COLO829 (cell line): Measurements from ENCODE around the gene MX1.

Source experiments
- DNase-seq: peaks from one replicate; pipeline ENCODE4 v3.0.0; 2012; ENCODE audit warnings: low spot score

MX1 gene

GRCh38 chr21:41432562-41433460, 6.8 kb downstream of the MX1 start:
- DNase-seq: no peak

- DNase-seq: no peak
These were observed 7.5 kb downstream of the MX1 start for GRCh38 chr21:41433566-41433965.

GRCh38 chr21:41435706-41436105, 9.7 kb downstream of the MX1 start:
- no peak for DNase-seq

GRCh38 chr21:41437729-41438128, 11.7 kb downstream of the MX1 start:
- no peak for DNase-seq

DNA sequence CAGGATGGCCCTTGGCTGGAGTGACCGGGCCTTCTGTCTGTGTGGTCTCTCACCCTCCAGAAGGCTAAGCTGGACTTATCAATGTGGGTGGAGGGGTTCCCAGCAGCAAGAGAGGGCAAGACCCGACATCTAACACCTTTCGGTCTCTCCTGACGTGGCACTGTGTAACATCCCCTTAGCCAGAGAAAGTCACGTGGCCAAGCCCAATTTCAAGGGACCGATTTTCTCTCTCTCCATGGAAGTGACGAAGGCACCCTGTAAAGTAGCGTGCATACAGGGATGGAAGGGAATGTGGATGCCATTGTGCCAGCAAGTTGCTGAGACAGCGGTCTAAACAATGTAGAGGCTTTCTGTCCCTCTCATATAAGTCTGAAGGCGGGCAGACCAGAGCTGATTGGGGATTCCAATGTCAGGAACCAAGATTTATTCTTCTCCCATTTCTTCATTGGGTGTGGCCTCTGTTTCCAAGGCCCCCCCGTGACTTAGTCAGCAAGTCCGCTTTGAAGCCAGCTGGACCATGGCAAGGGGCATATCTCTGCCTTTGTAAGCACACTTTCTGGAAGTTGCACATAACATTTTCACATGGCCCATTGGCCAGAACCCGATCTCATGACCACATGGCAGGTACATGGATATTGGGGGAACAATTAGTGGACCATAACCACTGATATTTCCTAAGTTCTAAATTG, 12.5 kb downstream of the MX1 start:
- DNase-seq: no peak

GRCh38 chr21:41439248-41439647, 13.2 kb downstream of the MX1 start:
- DNase-seq: no peak

DNA sequence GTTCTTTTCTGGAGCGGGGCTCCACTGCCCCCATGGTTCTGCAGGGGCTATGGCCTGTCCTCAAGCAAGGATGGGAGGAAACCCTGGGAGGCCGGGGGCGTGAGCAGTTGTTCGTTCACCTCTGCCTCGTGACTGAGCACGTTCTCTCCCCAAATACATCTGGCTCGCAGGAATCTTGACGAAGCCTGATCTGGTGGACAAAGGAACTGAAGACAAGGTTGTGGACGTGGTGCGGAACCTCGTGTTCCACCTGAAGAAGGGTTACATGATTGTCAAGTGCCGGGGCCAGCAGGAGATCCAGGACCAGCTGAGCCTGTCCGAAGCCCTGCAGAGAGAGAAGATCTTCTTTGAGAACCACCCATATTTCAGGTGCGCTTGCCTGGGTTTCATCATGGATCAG, 15.5 kb downstream of the MX1 start:
- DNase-seq: no peak

- DNase-seq: no peak
These were observed 16.6 kb downstream of the MX1 start for GRCh38 chr21:41442481-41443186.

GRCh38 chr21:41443562-41443961, 17.5 kb downstream of the MX1 start:
- DNase-seq: no peak

DNA sequence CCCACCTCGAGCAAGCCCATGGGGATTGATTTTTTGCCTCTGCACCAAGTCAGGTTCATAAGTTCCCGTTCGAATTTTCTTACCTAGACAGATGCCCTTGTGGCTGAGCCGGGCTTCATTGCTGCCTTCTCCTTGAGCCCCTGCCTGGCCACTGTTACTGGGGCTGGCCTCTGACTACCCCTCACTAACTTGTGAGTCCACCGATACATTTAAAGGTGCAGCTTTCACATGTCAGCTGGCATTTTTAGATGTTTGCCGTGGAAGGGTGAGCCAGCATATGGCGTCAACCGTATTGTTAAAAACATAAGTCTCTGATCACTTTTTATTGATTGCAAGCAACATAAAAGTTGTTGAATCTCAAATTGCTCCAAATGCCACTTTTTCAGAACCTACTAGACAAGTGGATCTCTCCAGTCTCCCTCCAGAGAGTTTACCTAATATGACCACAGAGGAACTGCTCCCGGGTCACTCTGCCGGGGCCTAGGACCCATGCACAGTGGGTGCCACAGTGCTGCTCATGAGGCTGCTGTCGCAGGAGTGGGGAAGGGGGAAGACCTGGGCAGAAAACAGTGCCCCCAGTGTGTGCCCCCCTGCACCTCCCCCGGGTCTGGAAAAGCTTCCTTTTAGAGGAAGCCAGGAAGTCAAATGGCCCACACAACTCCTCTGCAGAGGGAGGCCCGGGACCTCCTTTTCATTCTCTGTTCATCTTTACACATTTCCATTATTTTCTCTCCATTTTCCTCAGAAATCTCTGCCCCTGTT, 18.8 kb downstream of the MX1 start:
- DNase-seq: no peak

GRCh38 chr21:41445465-41445862, 19.4 kb downstream of the MX1 start:
- DNase-seq: no peak

DNA sequence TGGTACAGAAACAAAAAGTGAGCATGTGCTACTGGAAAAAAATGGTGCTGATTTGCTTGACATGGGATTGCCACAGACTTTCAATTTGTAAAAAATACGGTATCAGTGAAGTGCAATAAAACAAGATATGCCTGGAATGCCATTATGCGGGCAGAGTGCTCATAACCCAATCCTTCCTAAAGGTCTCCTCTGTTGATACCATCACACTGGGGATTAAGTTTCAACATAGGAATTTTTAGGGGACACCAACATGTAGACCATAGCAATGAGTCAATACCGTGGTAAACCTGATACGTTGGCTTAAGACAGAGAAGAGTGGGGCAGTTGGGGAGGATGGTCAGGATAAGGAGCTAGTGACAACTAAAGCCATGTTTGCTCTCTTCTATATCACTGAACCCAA, 20.5 kb downstream of the MX1 start:
- no peak for DNase-seq

DNA sequence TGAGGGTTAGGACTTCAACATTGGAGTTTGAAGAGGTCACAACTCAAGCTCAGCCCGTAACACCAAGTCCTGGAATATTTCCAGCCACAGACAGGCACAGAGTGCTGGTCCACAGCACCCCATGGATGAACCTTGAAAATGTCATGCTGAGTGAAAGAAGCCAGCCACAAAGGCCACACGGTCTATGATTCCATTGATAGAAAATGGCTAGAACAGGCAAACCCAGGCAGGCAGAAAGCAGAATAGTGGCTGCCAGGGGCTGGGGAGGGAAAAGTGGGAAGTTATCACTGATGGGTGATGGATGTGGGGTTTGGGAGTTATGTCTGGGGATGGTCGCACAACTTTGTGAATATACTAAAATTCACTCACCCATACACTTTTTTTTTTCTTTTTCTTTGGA, 21.3 kb downstream of the MX1 start:
- no peak for DNase-seq

DNA sequence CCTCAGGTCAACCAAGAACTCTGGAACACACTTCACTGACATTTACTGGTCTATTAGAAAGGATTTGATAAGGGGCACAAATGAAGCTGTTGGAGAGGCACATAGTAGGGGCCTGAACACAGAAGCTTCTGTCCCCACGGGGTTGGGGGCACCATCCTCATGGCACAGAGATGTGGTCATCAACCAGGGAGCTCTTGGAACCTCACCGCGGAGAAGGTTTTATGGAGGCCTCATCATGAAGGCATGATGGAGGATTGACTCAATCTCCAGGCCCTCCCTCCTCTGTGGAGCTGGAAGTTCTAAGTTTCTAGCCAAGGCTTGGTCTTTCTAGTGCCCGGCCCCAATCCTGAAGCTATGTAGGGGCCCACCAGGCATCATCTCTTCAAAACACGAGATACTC, 23.6 kb downstream of the MX1 start:
- no peak for DNase-seq

- no peak for DNase-seq
These were observed 26.0 kb downstream of the MX1 start for GRCh38 chr21:41451753-41452676.

GRCh38 chr21:41453198-41453597, 27.2 kb downstream of the MX1 start:
- no peak for DNase-seq

DNA sequence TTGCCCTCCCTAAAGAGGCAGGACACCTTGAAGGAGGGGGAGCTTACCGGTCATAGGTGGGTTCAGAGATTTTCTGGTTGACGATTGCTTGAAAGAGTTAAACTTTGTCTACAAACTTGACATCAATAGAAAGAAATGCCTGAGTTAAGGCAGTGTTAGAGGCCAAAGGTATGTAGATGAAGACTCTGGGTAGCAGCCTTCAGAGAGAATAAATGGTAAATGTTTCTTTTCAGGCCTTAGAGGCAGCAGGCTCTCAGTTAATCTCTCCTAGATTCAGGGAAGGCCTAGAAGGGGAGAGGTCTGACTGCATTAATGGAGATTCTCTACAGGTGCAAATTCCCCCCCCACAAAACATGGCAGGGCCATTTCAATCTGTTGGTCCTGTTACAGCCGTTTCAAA, 27.7 kb downstream of the MX1 start:
- DNase-seq: no peak

DNA sequence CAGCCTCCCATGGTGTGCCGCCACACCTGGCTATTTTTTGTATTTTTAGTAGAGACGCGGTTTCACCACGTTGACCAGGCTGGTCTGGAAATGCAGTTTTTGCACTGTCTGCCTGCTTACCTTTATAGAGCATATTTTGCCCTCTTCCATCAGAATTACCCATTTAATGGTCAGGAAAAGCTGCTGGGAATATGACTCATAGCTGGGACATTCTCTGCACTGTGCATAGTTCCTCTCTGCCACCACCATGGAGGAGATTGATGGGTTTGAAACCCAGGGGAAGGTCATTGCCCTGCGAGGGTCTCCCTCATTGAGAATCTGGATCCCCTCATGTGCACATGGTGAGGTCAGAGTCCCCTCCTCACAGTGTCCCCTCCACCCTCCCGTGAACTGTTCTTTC, 32.1 kb downstream of the MX1 start:
- no peak for DNase-seq

- no peak for DNase-seq
These were observed 32.5 kb downstream of the MX1 start for GRCh38 chr21:41458559-41458958.

- no peak for DNase-seq
These were observed 34.0 kb downstream of the MX1 start for GRCh38 chr21:41459884-41460534.
